Stimulated activated CD4-positive, alpha-beta T cell treated with anti-CD3 and anti-CD28 coated beads, TNF-alpha, amount 100 ng/mL, for 24 hours (primary cell): ENCODE measurements around the gene PPM1D.
A peak's percentile ranks its signal among the peaks of the same experiment; 100 is the strongest.
"Not testable (repeated sequence)": the region's sequence is repeated elsewhere in the genome, so short reads cannot be mapped to it uniquely, and the experiment has no call there.

Experiments
- DNase-seq, 3 experiments: peaks; one replicate each; pipeline ENCODE4 v3.0.0-alpha.2; 2020; ENCODE audit warnings: low read depth in 3 of 3

Gene PPM1D

GRCh38 chr17:60599620-60600489 is at the start of gene PPM1D:
TSS of gene PPM1D (plus strand) at chr17:60600193. CDS start at chr17:60600415, 222 bp downstream.
- DNase-seq = peak; percentile 96 to 98 (median 97)

GRCh38 chr17:60552255-60552654 is 47.7 kb upstream of the PPM1D start:
- DNase-seq = not testable (repeated sequence)

GRCh38 chr17:60554377-60554788 is 45.6 kb upstream of the PPM1D start:
- no peak for DNase-seq

GRCh38 chr17:60555786-60556185 is 44.2 kb upstream of the PPM1D start:
- no peak for DNase-seq

- DNase-seq = no peak
Observed at GRCh38 chr17:60557805-60558204, 42.2 kb upstream of the PPM1D start.

- no peak for DNase-seq
Observed at GRCh38 chr17:60559659-60559994, 40.4 kb upstream of the PPM1D start.

- no peak for DNase-seq
Observed at GRCh38 chr17:60559995-60560859, 39.8 kb upstream of the PPM1D start.

- no peak for DNase-seq
Observed at GRCh38 chr17:60560860-60561257, 39.1 kb upstream of the PPM1D start.

- no peak for DNase-seq
Observed at GRCh38 chr17:60562421-60562820, 37.6 kb upstream of the PPM1D start.

GRCh38 chr17:60563743-60564142 is 36.2 kb upstream of the PPM1D start:
- DNase-seq = no peak

- DNase-seq = no peak
Observed at GRCh38 chr17:60565233-60565632, 34.8 kb upstream of the PPM1D start.

GRCh38 chr17:60573236-60574051 is 26.5 kb upstream of the PPM1D start:
- no peak for DNase-seq

GRCh38 chr17:60577147-60577915 is 22.7 kb upstream of the PPM1D start:
- DNase-seq = no peak

GRCh38 chr17:60579090-60579489 is 20.9 kb upstream of the PPM1D start:
- DNase-seq = no peak

- no peak for DNase-seq
Observed at GRCh38 chr17:60579551-60579950, 20.4 kb upstream of the PPM1D start.

GRCh38 chr17:60583008-60583407 is 17.0 kb upstream of the PPM1D start:
- DNase-seq = no peak

- DNase-seq = no peak
Observed at GRCh38 chr17:60585887-60586286, 14.1 kb upstream of the PPM1D start.

- no peak for DNase-seq
Observed at GRCh38 chr17:60586288-60586974, 13.6 kb upstream of the PPM1D start.

- no peak for DNase-seq
Observed at GRCh38 chr17:60590070-60590469, 9.9 kb upstream of the PPM1D start.

GRCh38 chr17:60592750-60593149 is 7.2 kb upstream of the PPM1D start:
- DNase-seq = no peak
